K562 (cell line): Measurements from ENCODE around the gene MAGT1. TPM values are rescaled to one million over a fixed set of nuclear protein-coding genes. Genes with fewer than 3 reads are reported as not detected.

ENCODE experiments used
- EWSR1 ChIP-seq: fragments of 450-650 bp; IDR thresholded peaks from 2 replicates; pipeline ENCODE4 v1.6.1; 2018; ENCODE audit warnings: borderline replicate concordance, mild to moderate bottlenecking, low read depth, moderate library complexity; ENCODE audit not compliant: partially characterized antibody
- FOXA1 ChIP-seq: fragments of 450-650 bp; IDR thresholded peaks from 2 replicates; pipeline ENCODE4 v1.6.1; 2016; ENCODE audit warnings: mild to moderate bottlenecking, borderline replicate concordance
- FOXJ2 ChIP-seq: fragments of 200-800 bp; sonication (Bioruptor generic); IDR thresholded peaks from 2 replicates; pipeline ENCODE4 v1.6.1; 2016; ENCODE audit warnings: missing genetic modification characterization, missing compliant biosample characterization
- KHSRP ChIP-seq: fragments of 450-650 bp; IDR thresholded peaks from 2 replicates; pipeline ENCODE4 v1.6.1; 2017
- MBD2 ChIP-seq: sonication (generic); IDR thresholded peaks from 2 replicates; pipeline ENCODE4 v1.6.1; 2016; ENCODE audit warnings: low read depth, borderline replicate concordance
- MXI1 ChIP-seq: IDR thresholded peaks from 2 replicates; pipeline ENCODE4 v1.6.1; 2011; ENCODE audit warnings: low read depth, mild to moderate bottlenecking, improper control_type of control experiment, low read length
- PML ChIP-seq: IDR thresholded peaks from 2 replicates; pipeline ENCODE4 v1.6.1; 2012; ENCODE audit warnings: low read length, inconsistent platforms
- POLR2B ChIP-seq: fragments of 450-650 bp; IDR thresholded peaks from 2 replicates; pipeline ENCODE4 v1.6.1; 2018; ENCODE audit warnings: low read depth; ENCODE audit not compliant: partially characterized antibody
- PURB ChIP-seq: sonication (generic); formaldehyde crosslinking; IDR thresholded peaks from 2 replicates; pipeline ENCODE4 v1.9.0; 2021; ENCODE audit warnings: low read depth, mild to moderate bottlenecking, missing genetic modification reagents
- RAD51 ChIP-seq: fragments of 450-650 bp; IDR thresholded peaks from 2 replicates; pipeline ENCODE4 v1.7.1; 2016; ENCODE audit warnings: low read depth, mild to moderate bottlenecking, borderline replicate concordance
- RBFOX2 ChIP-seq: fragments of 200-400 bp; formaldehyde crosslinking; IDR thresholded peaks from 2 replicates; pipeline ENCODE4 v1.6.1; 2017; ENCODE audit warnings: low read depth, mild to moderate bottlenecking, low read length, moderate library complexity
- RNF2 ChIP-seq: sonication (generic); IDR thresholded peaks from 2 replicates; pipeline ENCODE4 v1.6.1; 2016
- STAG1 ChIP-seq: sonication (generic); formaldehyde crosslinking; IDR thresholded peaks from 2 replicates; pipeline ENCODE4 v1.5.0; 2020; ENCODE audit warnings: missing genetic modification reagents, borderline replicate concordance
- TAF1 ChIP-seq: IDR thresholded peaks from 2 replicates; pipeline ENCODE4 v1.6.1; 2011; ENCODE audit warnings: mild to moderate bottlenecking, low read length, moderate library complexity; ENCODE audit not compliant: insufficient read depth, control insufficient read depth, severe bottlenecking; ENCODE audit errors: extremely low read depth
- TCF7L2 ChIP-seq: fragments of 150-350 bp; IDR thresholded peaks from 2 replicates; pipeline ENCODE4 v1.6.1; 2016; ENCODE audit warnings: low read depth, mild to moderate bottlenecking, low read length, moderate library complexity
- ZHX1 ChIP-seq: fragments of 150-350 bp; conservative IDR thresholded peaks from 2 replicates; pipeline ENCODE4 v1.6.1; 2014; ENCODE audit warnings: low read length
- ZNF609 ChIP-seq: sonication (generic); formaldehyde crosslinking; IDR thresholded peaks from 2 replicates; pipeline ENCODE4 v1.8.1; 2023; ENCODE audit warnings: missing genetic modification reagents, mild to moderate bottlenecking, borderline replicate concordance
- polyA plus RNA-seq, 8 experiments: library from polyadenylated mRNA; depleted of rRNA in 4 of 8; stranded (reverse) in 5 of 8; unstranded in 3 of 8; fragments of >200 nt; fragmentation: Nextera tagmentation in 2 of 8; fragmentation: Illumina TruSeq in 1 of 8; extraction: Ambion mirVana in 2 of 8; extraction: Trizol in 1 of 8; gene quantifications; 2 replicates each; pipeline versions ENCODE4 v1.2.1 to v1.2.3, GENCODE V29; 2011 to 2014; ENCODE audit warnings: inconsistent platforms in 1 of 8, missing spikeins in 1 of 8
- total RNA-seq, 7 experiments: library from RNA; depleted of rRNA in 6 of 7; stranded (reverse); fragments of >200 nt in 6 of 7; fragmentation: Illumina TruSeq in 2 of 7; extraction: Trizol in 2 of 7; gene quantifications; 2 replicates each; pipeline versions ENCODE4 v1.2.1 to v1.2.3, GENCODE V29; 2011 to 2021; ENCODE audit warnings: low replicate concordance in 1 of 7
- TF ChIP-seq, protein P1 (sequence below): conservative IDR thresholded peaks from 2 replicates; pipeline ENCODE4 v1.6.1; 2011; ENCODE audit warnings: low read depth, mild to moderate bottlenecking, low read length; ENCODE audit not compliant: control insufficient read depth
- TF ChIP-seq, protein P2 (sequence below): fragments of 450-650 bp; IDR thresholded peaks from 2 replicates; pipeline ENCODE4 v1.6.1; 2016; ENCODE audit warnings: low read depth, mild to moderate bottlenecking, moderate library complexity

MAGT1 gene
- total and polyA plus RNA-seq, 9 of the 15 experiments (the other 6 are each of a cell fraction or from before 2014, with no cell fraction given), result 15.5 to 46.2 (median 28.8) TPM

DNA sequence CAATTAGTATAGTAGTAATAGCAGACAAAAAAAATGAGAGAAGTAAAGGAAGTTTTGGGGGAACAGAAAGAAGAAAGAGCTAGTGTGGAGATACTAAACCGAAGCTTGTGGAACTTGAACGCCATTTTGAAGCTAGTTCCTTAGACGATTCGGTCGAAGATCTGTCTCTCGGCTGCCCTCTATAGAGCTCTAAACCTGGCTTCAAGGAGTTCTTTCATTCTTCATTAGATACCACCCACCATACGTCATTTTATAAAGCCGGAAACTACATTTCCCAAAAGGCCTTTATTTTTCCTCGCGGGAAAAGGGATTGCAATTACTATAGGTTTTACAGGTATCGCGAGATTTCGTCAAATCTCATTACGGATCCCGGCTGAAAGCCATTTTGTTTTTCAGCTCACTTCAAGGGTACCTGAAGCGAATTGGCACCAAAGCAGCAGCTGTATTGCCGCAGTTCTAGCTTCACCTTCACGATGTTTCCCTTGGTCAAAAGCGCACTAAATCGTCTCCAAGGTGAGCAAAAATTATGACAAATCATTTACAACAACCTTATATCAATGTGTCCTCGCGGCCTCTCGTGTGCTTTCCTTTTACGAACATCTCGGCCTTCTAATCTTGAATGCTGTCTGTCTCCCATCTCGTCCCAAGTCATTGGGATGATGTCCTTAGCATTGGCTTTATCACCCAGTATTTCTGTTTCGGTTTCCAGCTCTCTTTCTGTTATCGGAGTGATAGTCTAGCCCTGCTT, 4.0 kb upstream of the MAGT1 start, which contains the start of gene COX7B (continued):
- TF ChIP-seq POLR2B, result peak; percentile 87
- TF ChIP-seq FOXA1, result no peak
- TF ChIP-seq ZNF609 (CRISPR knock-in tag), result no peak
- TF ChIP-seq, protein P1, sequence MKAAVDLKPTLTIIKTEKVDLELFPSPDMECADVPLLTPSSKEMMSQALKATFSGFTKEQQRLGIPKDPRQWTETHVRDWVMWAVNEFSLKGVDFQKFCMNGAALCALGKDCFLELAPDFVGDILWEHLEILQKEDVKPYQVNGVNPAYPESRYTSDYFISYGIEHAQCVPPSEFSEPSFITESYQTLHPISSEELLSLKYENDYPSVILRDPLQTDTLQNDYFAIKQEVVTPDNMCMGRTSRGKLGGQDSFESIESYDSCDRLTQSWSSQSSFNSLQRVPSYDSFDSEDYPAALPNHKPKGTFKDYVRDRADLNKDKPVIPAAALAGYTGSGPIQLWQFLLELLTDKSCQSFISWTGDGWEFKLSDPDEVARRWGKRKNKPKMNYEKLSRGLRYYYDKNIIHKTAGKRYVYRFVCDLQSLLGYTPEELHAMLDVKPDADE, result no peak
- 0 out of 2 replicates have a peak, but pooled peaks have one; percentile 40 for TF ChIP-seq MXI1
- TF ChIP-seq RAD51, result no peak
- TF ChIP-seq FOXJ2 (tag), result peak; percentile 56; the same call in 1 of the 2 replicates
- TF ChIP-seq TCF7L2, result no peak
- TF ChIP-seq EWSR1, result no peak
- TF ChIP-seq RNF2, result no peak; the same call in 1 of the 2 replicates
- TF ChIP-seq KHSRP, result no peak
- TF ChIP-seq PML, result peak; percentile 67
- TF ChIP-seq, protein P2, sequence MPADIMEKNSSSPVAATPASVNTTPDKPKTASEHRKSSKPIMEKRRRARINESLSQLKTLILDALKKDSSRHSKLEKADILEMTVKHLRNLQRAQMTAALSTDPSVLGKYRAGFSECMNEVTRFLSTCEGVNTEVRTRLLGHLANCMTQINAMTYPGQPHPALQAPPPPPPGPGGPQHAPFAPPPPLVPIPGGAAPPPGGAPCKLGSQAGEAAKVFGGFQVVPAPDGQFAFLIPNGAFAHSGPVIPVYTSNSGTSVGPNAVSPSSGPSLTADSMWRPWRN, result no peak
- peak; percentile 95 for TF ChIP-seq TAF1
- TF ChIP-seq PURB (CRISPR knock-in tag), result no peak
- peak; percentile 86; the same call in 1 of the 2 replicates for TF ChIP-seq ZHX1
- no peak for TF ChIP-seq STAG1
- peak; percentile 67 for TF ChIP-seq RBFOX2
- peak; percentile 53 for TF ChIP-seq MBD2
